NCI-H510A (cell line): ENCODE data around the gene TRMT13.
A peak's percentile ranks its signal among the peaks of the same experiment; 100 is the strongest.

Experiments
- DNase-seq: peaks from one replicate; lab custom pipeline; 2025; lab: John Stamatoyannopoulos, UW

TRMT13 gene, protein sequence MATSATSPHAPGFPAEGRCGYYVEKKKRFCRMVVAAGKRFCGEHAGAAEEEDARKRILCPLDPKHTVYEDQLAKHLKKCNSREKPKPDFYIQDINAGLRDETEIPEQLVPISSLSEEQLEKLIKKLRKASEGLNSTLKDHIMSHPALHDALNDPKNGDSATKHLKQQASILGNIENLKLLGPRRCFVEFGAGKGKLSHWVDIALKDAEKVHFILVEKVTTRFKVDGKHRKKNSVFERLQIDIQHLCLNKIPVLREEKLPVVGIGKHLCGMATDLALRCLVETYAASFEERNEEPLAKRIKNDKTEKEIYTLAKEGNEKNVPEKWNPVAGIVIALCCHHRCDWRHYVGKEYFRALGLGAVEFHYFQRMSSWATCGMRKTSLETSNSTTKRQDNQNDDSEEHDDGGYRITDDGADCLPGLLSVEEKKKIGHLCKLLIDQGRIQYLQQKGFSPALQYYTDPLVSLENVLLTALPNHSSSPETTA

DNA sequence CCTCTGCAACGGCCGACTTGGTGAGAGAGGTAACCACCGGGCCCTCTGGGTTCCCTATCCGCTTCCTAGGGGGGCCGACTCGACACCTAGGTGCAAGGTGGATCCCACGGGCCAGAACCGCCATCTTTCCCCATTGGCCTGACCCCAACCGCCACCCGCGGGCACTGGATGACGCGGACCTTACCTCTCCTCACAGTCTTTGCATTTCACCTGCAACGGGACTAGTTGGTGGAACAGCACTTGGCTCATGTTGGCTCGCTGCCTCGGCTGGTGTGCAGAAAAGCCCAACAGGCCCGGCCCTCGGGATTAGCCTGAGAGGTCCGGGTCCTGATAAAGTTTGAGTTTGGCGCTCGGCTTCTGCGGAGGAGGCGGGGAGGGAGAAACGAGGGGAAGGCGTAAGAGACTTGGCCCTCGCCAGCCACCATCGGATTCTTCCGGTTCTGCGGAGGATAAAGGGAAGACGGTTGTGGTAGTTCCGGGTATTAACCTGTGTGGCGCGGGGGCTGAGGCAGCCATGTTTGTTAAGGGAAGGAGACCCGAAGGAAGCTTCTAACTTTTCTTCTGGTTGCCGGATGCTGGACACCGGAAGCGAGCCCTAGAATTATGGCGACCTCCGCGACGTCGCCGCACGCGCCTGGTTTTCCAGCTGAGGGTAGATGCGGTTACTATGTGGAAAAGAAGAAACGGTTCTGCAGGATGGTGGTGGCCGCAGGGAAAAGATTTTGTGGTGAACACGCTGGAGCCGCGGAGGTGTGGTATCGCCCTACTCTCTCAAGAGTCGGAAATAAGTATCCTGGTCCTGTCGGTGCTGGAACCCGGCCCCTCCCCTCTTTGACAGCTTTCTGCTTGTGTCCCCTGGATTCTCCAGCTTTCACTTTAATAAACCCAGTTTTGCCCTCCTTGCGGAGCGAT is at the start of gene TRMT13, which contains the start of gene SASS6:
Gene TRMT13 (plus strand): TSS at position 598 of the 912 bp plus-strand sequence. CDS start 6 bp downstream, at position 604.
Gene SASS6 (minus strand): TSS at position 365 of the 912 bp plus-strand sequence. CDS start 116 bp downstream, at position 249.
- peak; percentile 93 for DNase-seq

DNA sequence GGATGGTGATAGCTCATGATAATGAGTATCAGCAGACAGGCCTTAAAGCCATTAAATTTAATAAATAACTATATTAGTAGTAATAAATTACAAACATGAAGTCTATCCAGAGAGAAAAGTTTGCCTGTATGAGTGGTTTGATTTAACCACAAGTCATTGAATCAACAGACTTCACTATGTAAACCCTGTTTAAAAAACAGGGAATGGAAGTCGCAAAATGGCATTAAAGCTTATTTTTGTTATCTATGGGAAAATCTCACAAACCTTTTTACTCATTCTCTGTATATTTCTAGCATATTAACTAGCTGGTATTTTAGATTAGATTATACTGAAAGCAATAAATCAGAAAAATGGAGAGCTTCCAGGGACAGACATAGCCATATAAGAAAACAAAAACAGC is 45.6 kb upstream of the TRMT13 start:
- no peak for DNase-seq

DNA sequence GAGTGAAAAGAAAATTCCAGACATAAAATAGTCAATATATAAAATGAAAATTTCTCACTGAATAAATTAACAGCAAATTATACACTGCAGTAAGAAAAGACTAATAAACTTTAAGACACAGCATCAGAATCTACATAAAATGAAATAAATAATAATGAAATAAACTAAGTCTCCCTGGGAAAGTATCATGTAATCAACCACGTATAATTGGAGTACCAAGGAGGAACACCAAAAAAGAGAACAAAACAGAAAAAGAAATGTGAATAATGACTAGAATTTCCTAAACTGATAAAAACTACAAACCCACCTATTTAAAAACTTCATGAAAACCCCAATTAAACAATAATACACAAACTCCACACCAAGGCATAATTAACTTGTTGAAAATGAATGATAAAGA is 43.9 kb upstream of the TRMT13 start:
- DNase-seq, result no peak

DNA sequence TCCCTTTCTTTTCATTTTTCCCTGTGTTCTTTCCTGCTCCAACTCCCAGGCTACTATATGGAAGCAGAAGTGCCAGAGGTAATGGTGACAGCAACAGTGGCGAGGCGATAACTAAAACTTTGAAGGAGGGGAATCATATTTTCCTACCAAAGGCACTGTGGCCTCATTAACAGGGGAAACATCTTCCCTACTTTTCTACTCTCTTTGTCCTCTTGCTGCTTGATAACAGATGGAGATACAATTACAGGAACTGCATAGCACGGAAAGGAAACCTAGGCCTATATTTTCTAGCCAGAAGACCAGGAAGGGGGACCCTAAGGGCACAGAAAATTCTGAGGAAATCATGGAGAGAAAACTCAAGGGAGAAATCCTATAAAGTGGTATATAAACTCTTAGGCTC is 42.5 kb upstream of the TRMT13 start:
- DNase-seq, result no peak

DNA sequence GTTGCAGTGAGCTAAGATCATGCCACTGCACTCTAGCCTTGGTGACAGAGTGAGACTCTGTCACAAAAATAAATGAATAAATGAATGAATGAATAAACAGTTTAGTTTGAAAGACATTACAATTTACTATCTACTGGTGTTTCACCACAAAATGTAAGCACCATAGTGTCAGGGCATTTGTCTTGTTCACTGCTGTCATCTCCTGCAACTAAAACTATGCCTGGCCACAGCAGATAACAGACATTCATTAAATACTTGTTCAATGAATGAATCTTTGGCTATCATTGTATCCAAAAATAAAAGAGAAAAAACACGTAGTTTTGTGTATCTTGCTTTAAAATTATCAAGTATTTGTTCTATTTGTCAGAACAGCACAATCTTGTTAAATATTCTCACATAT is 32.8 kb upstream of the TRMT13 start:
- no peak for DNase-seq

DNA sequence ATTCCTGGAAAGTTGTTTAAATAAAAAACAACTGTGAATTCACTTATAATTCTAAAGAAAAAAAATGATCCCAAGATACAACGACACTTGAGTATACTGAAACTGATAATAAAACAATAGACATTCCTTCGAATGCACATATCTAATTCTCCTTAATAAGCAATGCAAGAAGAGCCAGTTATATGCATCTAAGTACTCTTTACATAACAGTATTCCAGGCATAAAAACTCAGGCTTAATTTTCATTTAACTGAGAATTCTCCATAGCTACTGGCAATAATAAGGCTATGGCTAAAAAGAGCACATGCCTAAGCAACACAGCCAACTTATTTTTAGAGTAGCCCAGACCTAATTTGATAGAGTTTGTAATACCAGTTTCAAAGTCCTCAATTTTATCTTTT is 31.4 kb upstream of the TRMT13 start:
- no peak for DNase-seq

DNA sequence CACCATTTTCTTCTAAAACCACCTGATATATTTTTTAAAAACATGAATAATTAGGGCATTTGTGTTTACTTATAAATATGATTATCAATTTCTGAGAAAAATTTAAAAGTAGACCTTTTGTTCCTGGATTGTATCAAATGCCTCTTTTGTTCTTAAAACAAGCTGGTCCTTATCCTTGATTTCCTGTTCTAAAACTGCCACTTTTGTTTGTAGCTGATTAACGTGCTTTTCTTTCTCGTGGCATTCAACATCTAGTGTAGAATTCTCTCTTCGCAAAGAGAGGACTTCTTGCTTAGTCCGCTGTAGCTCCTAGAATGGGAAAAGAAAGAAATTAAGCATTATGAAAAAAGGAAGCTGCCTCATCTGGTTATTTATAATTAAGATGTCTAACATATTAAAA is 25.3 kb upstream of the TRMT13 start:
- DNase-seq, result no peak

DNA sequence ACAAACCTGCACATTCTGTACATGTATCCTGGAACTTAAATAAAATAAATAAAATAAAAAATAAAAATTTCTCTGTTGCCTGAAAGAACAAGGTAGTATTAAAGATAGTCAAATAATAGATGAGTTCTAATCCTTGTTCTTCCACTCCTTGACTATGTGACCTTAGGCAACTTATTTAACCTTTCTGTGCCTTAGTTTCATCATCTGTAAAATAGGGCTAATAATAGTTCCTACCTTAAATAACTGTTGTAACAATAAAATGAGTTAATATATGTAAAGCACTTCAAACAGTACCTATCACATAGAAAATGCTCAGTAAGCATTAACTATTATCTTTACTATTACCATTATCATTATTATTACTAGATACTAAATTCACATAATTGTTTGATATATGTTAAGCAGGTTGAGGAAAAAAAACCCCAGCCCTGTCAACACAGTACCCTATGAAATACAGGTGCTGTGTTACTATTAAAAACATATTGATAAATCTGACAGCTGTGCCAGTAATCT is 23.4 kb upstream of the TRMT13 start:
- no peak for DNase-seq

DNA sequence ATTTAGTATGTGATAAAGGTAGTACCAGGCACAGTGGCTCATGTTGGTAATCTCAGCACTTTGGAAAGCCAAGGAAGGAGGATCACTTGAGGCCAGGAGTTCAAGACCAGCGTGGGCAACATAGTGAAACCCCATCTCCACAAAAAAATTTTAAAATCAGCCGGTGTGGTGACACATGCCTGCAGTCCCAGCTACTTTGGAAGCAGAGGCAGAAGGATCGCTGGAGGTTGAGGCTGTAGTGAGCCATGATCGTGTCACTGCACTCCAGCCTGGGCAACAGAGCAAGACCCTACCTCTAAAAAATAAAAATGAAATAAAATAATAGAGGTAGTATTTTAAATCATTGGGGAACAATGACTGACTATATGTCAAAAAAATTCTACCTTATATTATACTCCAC is 17.4 kb upstream of the TRMT13 start:
- DNase-seq, result no peak

DNA sequence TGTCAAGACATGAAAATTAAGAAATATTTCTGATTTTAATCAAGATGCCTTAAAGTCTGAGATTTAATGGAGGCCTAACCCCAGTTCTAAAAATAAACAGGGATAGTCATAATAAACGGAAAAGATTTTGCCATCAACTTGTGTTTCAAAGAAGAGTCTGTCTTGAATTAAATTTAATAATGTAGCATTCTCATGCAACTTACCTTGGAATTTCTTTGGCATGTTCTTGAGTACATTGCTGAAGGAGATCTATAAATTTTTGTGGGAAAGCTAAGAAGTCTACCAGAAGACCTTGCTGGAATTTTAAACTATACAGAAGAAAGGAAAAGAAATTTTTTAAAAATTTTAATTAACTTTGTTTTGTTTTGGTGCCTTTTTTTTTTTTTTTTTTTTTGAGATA is 10.8 kb upstream of the TRMT13 start:
- DNase-seq, result no peak

DNA sequence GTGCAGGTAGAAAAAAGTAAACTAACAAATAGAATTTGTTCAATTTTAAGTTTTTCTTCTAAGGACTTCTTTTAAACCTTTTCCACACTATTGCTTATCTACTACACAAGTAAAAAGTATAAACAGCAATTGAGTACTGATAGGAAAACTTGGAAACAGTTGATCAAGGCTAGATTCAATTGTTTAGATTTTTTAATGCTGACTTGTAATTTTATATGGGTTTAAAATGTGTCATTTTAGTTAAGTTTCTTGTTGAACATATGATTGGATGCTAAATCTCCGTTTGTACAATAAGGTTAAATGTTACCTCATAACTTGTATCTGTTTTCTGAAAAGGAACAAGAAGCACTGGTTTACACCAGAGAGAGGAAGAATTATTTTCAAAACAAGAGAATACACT is 5.7 kb upstream of the TRMT13 start:
- DNase-seq, result no peak

DNA sequence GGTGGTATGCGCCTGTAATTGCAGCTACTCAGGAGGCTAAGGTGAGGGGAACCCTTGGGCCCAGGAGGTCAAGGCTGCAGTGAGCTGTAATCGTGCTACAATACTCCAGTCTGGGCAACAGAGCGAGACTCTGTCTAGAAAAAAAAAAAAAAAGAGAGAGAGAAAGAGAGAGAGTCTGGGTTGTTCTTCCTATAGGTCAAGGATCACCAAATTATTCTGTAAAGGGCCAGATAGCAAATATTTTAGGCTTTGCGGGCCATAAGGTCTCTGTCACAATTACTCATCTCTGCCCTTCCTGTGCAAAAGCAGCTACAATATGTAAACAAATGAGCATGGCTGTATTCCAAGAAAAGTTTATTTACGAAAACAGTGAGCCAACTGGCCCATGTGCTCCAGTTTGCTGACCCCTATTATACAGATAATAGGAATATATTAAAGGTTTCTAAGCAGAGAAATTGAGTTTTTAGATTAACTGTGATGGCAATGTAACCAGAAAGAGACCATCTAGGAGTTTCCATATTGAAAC is 2.3 kb upstream of the TRMT13 start:
- no peak for DNase-seq

DNA sequence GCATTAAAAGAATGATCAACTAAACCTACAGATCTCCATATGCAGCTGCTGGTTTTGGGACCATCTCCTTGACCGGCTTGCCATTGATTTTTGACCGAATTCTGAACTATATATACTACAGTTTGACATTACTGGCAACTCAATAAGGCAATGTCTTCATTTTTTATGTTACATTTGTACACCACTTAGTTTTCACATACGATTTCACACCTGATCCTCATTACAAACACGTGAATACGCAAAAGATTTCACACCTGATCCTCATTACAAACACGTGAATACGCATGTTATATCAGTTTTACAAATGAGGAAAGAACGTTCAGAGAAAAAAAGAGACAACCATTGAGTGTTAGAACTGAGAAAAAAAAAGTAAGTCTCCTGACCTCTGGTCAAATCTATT is 1.3 kb upstream of the TRMT13 start:
- no peak for DNase-seq

DNA sequence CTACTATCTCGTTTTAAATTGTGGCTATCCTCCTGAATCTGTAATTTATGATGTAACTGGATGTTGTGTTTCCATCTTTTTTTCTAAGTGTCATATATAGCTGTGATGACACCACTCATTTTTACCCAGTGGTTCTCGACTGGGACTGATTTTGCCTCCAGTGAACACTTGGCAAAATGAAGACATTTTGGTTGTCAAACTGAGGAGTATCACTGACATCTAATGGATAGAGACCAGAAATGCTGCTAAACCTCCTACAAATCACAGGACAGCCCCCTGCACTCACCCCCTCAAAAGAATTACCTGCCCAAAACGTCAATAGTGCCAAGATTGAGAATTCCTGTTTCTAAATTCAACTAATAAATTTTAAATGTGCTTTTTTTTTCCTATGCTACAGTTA is 1.9 kb downstream of the TRMT13 start:
- DNase-seq, result no peak

DNA sequence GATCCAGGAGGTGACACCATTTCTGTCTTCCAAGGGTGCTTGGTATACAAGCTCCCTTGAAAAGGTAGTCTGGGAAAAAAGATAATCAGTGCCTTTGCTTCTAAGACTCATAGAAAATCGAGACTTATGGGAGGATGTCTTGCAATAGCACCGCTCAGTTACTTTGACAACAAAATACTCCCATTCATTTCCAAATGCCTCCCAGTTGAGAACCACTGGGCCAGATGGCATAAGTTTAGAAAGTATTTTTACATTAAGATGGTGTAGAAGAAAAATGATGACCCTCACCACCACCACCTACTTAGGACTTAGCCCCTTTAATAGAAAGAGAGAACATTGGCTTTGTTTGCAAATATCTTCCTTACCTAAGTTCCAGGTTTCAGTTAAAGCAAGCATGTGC is 4.6 kb downstream of the TRMT13 start:
- no peak for DNase-seq

DNA sequence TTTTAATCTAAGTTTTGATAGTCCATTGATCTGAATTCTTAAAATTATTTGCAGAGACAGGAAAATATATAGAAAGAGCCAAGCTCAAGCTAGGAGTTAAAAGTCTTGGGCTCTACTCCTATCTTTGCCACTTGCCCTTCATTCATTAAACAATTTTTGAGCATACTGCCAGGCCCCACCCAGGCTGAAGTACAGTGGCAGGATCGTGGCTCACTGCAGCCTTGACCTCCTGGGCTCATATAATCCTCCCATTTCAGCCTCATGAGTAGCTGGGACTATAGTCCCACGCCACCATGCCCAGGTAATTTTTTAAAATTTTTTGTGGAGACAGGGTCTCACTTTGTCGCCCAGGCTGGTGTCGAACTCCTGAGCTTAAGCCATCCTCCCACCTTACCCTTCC is 8.2 kb downstream of the TRMT13 start:
- no peak for DNase-seq

DNA sequence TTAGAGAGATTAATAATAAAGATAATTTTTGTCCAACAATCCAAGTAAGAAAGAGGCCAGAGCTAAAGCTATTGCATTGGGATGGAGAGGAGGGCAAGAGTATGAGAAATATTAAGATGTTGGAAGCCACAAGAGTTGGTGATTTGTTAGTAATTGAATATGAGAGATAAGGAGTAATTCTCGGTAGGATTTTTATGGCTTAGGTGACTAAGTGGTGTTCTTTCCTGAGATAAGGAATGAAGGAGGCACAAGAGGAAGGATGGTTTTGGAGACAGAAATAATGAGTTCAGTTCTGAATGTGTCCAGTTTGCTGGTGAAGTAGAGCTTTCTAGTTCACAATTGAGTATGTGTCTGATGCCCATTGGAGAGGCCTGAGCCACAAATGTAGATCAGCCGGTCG is 9.4 kb downstream of the TRMT13 start:
- DNase-seq, result no peak

DNA sequence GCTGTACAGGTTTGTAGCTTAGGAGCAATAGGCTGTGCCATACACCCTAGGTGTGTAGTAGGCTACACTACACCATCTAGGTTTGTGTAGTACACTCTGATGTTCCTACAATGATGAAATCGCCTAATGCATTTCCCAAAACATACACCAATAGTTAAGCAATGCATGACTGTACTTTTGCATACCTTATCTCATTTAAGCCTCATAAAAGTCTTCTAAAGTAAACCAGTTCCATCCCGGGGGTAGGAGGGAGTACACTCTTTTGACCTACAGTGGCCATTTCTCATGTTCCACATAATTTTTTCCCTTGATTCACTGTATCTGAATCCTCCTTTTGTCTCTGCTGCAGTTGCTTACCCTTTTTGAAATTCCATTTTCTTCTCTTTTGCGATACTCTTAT is 12.2 kb downstream of the TRMT13 start:
- DNase-seq, result no peak

DNA sequence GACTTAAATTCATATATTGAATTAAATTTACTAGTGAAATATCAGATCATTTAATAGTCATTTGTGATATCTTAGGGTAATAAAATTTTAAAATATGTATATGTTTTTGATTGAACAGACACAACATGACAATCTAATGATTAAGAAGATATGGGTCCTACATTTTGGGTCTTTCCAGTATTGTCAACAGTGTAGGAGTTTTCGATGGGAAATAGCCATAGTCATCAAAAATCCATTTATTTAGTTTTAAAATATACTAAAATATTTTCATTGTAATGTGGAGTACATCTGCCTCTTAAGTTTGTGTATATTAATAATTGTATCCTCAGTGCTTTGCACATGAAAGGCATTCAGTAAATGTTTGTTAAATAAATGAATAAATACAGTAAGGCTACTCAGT is 14.0 kb downstream of the TRMT13 start:
- no peak for DNase-seq

DNA sequence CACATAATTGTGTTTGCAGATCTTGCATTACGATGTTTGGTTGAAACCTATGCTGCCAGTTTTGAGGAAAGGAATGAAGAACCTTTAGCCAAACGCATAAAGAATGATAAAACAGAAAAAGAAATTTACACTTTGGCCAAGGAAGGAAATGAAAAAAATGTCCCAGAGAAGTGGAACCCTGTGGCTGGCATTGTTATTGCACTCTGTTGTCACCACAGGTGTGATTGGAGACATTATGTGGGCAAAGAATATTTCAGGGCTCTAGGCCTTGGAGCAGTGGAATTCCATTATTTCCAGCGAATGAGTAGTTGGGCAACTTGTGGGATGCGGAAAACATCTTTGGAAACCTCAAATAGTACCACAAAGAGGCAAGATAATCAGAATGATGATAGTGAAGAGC is 14.9 kb downstream of the TRMT13 start:
- DNase-seq, result no peak

DNA sequence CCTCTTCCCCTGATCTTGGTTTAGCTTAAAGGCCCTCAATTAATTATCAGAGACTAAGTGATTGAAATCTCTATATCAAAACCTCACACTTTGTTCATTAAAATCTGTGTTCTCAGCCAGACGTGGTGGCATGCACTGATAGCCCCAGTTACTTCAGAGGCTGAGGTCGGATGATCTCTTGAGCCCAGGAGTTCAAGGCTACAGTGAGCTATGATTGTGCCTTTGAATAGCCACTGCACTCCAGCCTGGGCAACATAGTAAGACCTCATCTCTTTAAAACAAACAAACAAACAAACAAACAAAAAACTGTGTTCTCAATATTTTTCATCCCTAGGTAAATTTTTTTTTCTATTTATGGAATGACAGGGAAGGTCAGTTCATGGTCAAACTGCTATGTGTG is 18.7 kb downstream of the TRMT13 start:
- no peak for DNase-seq

DNA sequence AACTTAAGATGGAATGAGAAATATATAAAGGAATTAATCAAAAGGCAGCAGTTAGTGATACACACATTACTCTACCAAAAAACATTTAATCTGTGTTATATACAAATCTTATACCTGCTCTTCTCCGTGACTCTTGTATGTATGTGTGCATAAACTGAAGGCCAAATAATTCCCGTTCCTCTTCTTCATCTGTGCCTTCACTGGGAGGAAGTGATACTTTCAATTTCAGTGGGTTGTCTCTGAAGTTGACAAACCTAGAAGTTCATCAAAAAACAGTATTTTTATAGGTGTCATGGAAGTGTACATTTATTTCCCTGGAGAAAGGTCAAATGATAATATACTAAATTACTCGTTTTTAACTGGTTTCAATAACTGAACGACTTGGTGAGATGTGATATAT is 19.3 kb downstream of the TRMT13 start:
- DNase-seq, result no peak

DNA sequence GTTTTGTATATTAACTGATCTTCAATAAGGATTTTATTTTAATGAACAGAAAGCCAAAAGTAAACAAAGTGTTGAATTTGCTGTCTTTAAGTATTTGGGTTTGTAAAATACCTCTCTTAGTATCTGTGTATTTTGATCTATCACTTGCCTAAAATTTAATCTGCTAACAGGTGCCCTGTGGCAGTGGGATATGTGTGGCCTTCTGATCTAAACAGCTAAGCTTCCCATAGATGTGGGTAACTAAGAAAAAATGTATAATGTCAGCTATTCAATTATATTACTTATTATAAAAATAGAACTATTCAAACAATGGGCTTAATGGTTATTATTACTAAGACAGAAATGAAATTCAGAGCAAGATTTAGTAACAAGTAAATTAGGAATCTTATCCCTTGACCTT is 29.9 kb downstream of the TRMT13 start:
- no peak for DNase-seq
